ENCODE results near the gene RNF114. TPM values are rescaled to one million over a fixed set of nuclear protein-coding genes. Genes with fewer than 3 reads are reported as not detected.

The RNF114 gene
- total RNA-seq, 1 experiment from 2014 or later: 88.1 TPM

GRCh38 chr20:49969234-49969633 is 33.0 kb downstream of the RNF114 start (continued):
- TF ChIP-seq, protein P1, sequence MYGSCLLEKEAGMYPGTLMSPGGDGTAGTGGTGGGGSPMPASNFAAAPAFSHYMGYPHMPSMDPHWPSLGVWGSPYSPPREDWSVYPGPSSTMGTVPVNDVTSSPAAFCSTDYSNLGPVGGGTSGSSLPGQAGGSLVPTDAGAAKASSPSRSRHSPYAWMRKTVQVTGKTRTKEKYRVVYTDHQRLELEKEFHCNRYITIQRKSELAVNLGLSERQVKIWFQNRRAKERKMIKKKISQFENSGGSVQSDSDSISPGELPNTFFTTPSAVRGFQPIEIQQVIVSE (CRISPR knock-in tag; IDR thresholded peaks at IDR 0.05; ENCODE audit: borderline replicate concordance): no peak
- TF ChIP-seq IRF2 (CRISPR knock-in tag; IDR thresholded peaks at IDR 0.05; ENCODE audit: borderline replicate concordance, low read depth): no peak
- no peak for TF ChIP-seq ESRRA (CRISPR knock-in tag; IDR thresholded peaks at IDR 0.05; ENCODE audit: borderline replicate concordance)

DNA sequence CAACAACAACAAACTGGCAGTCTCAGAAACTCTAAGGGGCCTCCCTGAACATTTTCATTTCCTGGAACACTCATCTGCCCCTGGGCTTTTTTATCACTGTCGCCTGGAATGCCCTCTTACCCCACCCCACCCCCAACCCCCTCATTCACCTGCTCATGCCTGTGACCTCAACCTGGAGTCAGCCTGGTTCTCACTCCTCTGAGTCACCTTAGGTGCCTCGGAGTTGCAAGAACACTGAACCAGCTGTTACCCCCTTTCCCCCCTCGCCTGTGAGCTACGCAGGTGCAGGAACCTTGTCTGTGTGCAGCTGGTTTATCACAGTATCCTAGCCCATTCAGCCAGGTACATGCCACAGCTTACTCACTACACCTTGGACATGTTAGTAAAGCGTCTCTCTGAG is 33.7 kb downstream of the RNF114 start:
- no peak for ATAC-seq

More for the DNA sequence above, 33.7 kb downstream of the RNF114 start:
- Mint-ChIP-seq H3K4me3 (no peak overlapping the region), H3K4me1 (peaks cover 11% of the 10 kb centered on the region), H3K27me3 (ENCODE audit: low read depth) (no peaks in the 10 kb centered on the region), H3K9me3 (no peaks in the 10 kb centered on the region), H3K27ac (no peak overlapping the region), H3K36me3 (no peaks in the 10 kb centered on the region)
- no peak for TF ChIP-seq PREB (CRISPR knock-in tag; IDR thresholded peaks at IDR 0.05; ENCODE audit: borderline replicate concordance)
- no peak for TF ChIP-seq CREB1 (CRISPR knock-in tag; IDR thresholded peaks at IDR 0.05)
- TF ChIP-seq NFYB (CRISPR knock-in tag; conservative IDR thresholded peaks at IDR 0.05; ENCODE audit: low read depth): no peak
- no peak for TF ChIP-seq IRF2 (CRISPR knock-in tag; IDR thresholded peaks at IDR 0.05; ENCODE audit: borderline replicate concordance, low read depth)
- TF ChIP-seq, protein P2, sequence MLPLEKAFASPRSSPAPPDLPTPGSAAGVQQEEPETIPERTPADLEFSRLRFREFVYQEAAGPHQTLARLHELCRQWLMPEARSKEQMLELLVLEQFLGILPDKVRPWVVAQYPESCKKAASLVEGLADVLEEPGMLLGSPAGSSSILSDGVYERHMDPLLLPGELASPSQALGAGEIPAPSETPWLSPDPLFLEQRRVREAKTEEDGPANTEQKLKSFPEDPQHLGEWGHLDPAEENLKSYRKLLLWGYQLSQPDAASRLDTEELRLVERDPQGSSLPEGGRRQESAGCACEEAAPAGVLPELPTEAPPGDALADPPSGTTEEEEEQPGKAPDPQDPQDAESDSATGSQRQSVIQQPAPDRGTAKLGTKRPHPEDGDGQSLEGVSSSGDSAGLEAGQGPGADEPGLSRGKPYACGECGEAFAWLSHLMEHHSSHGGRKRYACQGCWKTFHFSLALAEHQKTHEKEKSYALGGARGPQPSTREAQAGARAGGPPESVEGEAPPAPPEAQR (CRISPR knock-in tag; IDR thresholded peaks at IDR 0.05): no peak
- TF ChIP-seq FOXP1 (CRISPR knock-in tag; IDR thresholded peaks at IDR 0.05; ENCODE audit: borderline replicate concordance): no peak
- TF ChIP-seq ATF1 (CRISPR knock-in tag; IDR thresholded peaks at IDR 0.05): no peak
- no peak for TF ChIP-seq SP1 (CRISPR knock-in tag; conservative IDR thresholded peaks at IDR 0.05)
- TF ChIP-seq ZNF416 (CRISPR knock-in tag; IDR thresholded peaks at IDR 0.05): no peak
- TF ChIP-seq, protein P3, sequence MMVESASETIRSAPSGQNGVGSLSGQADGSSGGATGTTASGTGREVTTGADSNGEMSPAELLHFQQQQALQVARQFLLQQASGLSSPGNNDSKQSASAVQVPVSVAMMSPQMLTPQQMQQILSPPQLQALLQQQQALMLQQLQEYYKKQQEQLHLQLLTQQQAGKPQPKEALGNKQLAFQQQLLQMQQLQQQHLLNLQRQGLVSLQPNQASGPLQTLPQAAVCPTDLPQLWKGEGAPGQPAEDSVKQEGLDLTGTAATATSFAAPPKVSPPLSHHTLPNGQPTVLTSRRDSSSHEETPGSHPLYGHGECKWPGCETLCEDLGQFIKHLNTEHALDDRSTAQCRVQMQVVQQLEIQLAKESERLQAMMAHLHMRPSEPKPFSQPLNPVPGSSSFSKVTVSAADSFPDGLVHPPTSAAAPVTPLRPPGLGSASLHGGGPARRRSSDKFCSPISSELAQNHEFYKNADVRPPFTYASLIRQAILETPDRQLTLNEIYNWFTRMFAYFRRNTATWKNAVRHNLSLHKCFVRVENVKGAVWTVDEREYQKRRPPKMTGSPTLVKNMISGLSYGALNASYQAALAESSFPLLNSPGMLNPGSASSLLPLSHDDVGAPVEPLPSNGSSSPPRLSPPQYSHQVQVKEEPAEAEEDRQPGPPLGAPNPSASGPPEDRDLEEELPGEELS (CRISPR knock-in tag; IDR thresholded peaks at IDR 0.05): no peak
- no peak for TF ChIP-seq ARID4B (CRISPR knock-in tag; IDR thresholded peaks at IDR 0.05; ENCODE audit: borderline replicate concordance)
- no peak for TF ChIP-seq HMGXB4 (CRISPR knock-in tag; IDR thresholded peaks at IDR 0.05)
- no peak for TF ChIP-seq NFE2L1 (CRISPR knock-in tag; IDR thresholded peaks at IDR 0.05)
- no peak for TF ChIP-seq ZNF232 (CRISPR knock-in tag; IDR thresholded peaks at IDR 0.05)
- no peak for TF ChIP-seq SMAD3 (CRISPR knock-in tag; IDR thresholded peaks at IDR 0.05; ENCODE audit: borderline replicate concordance)
- no peak for TF ChIP-seq ETV6 (CRISPR knock-in tag; IDR thresholded peaks at IDR 0.05)
- TF ChIP-seq, protein P4, sequence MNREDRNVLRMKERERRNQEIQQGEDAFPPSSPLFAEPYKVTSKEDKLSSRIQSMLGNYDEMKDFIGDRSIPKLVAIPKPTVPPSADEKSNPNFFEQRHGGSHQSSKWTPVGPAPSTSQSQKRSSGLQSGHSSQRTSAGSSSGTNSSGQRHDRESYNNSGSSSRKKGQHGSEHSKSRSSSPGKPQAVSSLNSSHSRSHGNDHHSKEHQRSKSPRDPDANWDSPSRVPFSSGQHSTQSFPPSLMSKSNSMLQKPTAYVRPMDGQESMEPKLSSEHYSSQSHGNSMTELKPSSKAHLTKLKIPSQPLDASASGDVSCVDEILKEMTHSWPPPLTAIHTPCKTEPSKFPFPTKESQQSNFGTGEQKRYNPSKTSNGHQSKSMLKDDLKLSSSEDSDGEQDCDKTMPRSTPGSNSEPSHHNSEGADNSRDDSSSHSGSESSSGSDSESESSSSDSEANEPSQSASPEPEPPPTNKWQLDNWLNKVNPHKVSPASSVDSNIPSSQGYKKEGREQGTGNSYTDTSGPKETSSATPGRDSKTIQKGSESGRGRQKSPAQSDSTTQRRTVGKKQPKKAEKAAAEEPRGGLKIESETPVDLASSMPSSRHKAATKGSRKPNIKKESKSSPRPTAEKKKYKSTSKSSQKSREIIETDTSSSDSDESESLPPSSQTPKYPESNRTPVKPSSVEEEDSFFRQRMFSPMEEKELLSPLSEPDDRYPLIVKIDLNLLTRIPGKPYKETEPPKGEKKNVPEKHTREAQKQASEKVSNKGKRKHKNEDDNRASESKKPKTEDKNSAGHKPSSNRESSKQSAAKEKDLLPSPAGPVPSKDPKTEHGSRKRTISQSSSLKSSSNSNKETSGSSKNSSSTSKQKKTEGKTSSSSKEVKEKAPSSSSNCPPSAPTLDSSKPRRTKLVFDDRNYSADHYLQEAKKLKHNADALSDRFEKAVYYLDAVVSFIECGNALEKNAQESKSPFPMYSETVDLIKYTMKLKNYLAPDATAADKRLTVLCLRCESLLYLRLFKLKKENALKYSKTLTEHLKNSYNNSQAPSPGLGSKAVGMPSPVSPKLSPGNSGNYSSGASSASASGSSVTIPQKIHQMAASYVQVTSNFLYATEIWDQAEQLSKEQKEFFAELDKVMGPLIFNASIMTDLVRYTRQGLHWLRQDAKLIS (CRISPR knock-in tag; IDR thresholded peaks at IDR 0.05; ENCODE audit: borderline replicate concordance): no peak
- TF ChIP-seq MXD4 (CRISPR knock-in tag; IDR thresholded peaks at IDR 0.05; ENCODE audit: borderline replicate concordance): no peak
- POLR2A ChIA-PET: no interaction called here
- DNase-seq (ENCODE audit: low spot score): no peak
- CTCF ChIA-PET: interaction anchor here (1.1 to 5.7 kb wide), 2 partner anchors 9 to 101 kb away, joined by 8 to 24 read pairs; no protein-coding TSS in a partner anchor
